NOMO-1 treated with DMSO at 0.1 percent for 48 hours (cell line): ENCODE results near the gene ZNF281.
A peak's percentile ranks its signal among the peaks of the same experiment; 100 is the strongest.
"Not testable (repeated sequence)": the region's sequence is repeated elsewhere in the genome, so short reads cannot be mapped to it uniquely, and the experiment has no call there.

Experiments used
- DNase-seq: peaks from one replicate; lab custom pipeline; 2025; ENCODE audit not compliant: unreplicated experiment; lab: John Stamatoyannopoulos, UW

Gene ZNF281

GRCh38 chr1:200432586-200432985, 22.8 kb upstream of the ZNF281 start:
- no peak for DNase-seq

GRCh38 chr1:200429221-200429751, 19.4 kb upstream of the ZNF281 start:
- no peak for DNase-seq

GRCh38 chr1:200428482-200429205, 18.8 kb upstream of the ZNF281 start:
- peak; percentile 24 for DNase-seq

- no peak for DNase-seq
Measured at GRCh38 chr1:200427744-200428143, 17.9 kb upstream of the ZNF281 start.

- no peak for DNase-seq
Measured at GRCh38 chr1:200426196-200426595, 16.4 kb upstream of the ZNF281 start.

GRCh38 chr1:200423235-200423634, 13.4 kb upstream of the ZNF281 start:
- DNase-seq = no peak

GRCh38 chr1:200422211-200422610, 12.4 kb upstream of the ZNF281 start:
- DNase-seq = no peak

- DNase-seq = no peak
Measured at GRCh38 chr1:200415789-200416593, 6.2 kb upstream of the ZNF281 start.

- DNase-seq = no peak
Measured at GRCh38 chr1:200415227-200415626, 5.4 kb upstream of the ZNF281 start.

- DNase-seq = no peak
Measured at GRCh38 chr1:200414657-200415056, 4.8 kb upstream of the ZNF281 start.

- not testable (repeated sequence) for DNase-seq
Measured at GRCh38 chr1:200413766-200414165, 3.9 kb upstream of the ZNF281 start.

GRCh38 chr1:200411406-200412257, 1.8 kb upstream of the ZNF281 start:
- no peak for DNase-seq

GRCh38 chr1:200410566-200410878, 686 bp upstream of the ZNF281 start:
- no peak for DNase-seq

GRCh38 chr1:200409203-200409760, 554 bp downstream of the ZNF281 start:
- no peak for DNase-seq

GRCh38 chr1:200406161-200406797, 3.6 kb downstream of the ZNF281 start:
- DNase-seq = no peak

- peak; percentile 40 for DNase-seq
Measured at GRCh38 chr1:200405264-200405663, 4.6 kb downstream of the ZNF281 start.

- DNase-seq = no peak
Measured at GRCh38 chr1:200401708-200402107, 8.1 kb downstream of the ZNF281 start.

GRCh38 chr1:200401263-200401662, 8.6 kb downstream of the ZNF281 start:
- no peak for DNase-seq

GRCh38 chr1:200400556-200400955, 9.3 kb downstream of the ZNF281 start:
- DNase-seq = no peak

- no peak for DNase-seq
Measured at GRCh38 chr1:200399860-200400259, 10.0 kb downstream of the ZNF281 start.

- DNase-seq = no peak
Measured at GRCh38 chr1:200398373-200398772, 11.5 kb downstream of the ZNF281 start.
